ENCODE measurements around the gene TMEM45B.

GRCh38 chr11:129814244-129815014 is 1.2 kb upstream of the TMEM45B start:
- TF ChIP-seq SP1 (IDR thresholded peaks at IDR 0.05) (no peak), BHLHE40 (IDR thresholded peaks at IDR 0.05; ENCODE audit: borderline replicate concordance) (no peak), ARNT (IDR thresholded peaks at IDR 0.05) (no peak), SUZ12 (IDR thresholded peaks at IDR 0.05) (no peak), PKNOX1 (IDR thresholded peaks at IDR 0.05) (no peak), L3MBTL2 (conservative IDR thresholded peaks at IDR 0.05) (no peak), HDGF (IDR thresholded peaks at IDR 0.05; ENCODE audit: borderline replicate concordance) (no peak), TARDBP (IDR thresholded peaks at IDR 0.05) (no peak)
